GM21619 (cell line): ENCODE results near the gene RBMXL2.
A peak's percentile ranks its signal among the peaks of the same experiment; 100 is the strongest.

Experiments used
- ATAC-seq: cut with Tn5 transposase; IDR thresholded peaks from one replicate; pipeline ENCODE4 v1.9.1; 2021; ENCODE audit not compliant: unreplicated experiment

RBMXL2 gene

GRCh38 chr11:7088921-7089320 is at the start of gene RBMXL2:
RBMXL2 (plus strand) TSS chr11:7088998; CDS start chr11:7089121, 123 bp downstream.
- ATAC-seq, result no peak

- ATAC-seq, result no peak
Measured at GRCh38 chr11:7046474-7047175, 42.2 kb upstream of the RBMXL2 start.

DNA sequence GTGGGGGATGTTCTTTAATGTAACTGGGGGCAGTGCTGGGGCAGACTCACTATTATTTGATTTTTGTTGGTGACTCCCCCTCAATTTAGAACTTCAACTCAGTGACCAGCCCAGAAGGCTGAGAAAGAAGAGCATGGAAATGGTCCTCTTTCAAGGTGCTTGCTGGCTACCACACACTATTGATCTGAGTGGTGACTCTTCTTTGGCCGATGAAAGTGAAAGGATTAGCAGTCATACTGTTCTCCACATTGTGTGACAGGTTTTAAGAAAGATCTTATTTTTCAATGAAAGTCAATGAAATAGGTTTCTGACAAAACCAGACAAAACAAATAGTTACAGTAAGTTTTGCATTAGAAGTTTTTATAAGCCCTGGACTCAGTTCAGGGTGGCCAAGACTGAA is 38.6 kb upstream of the RBMXL2 start:
- no peak for ATAC-seq

- peak; percentile 50 for ATAC-seq
Measured at GRCh38 chr11:7056828-7057513, 31.8 kb upstream of the RBMXL2 start.

GRCh38 chr11:7057641-7058040 is 31.2 kb upstream of the RBMXL2 start:
- no peak for ATAC-seq

DNA sequence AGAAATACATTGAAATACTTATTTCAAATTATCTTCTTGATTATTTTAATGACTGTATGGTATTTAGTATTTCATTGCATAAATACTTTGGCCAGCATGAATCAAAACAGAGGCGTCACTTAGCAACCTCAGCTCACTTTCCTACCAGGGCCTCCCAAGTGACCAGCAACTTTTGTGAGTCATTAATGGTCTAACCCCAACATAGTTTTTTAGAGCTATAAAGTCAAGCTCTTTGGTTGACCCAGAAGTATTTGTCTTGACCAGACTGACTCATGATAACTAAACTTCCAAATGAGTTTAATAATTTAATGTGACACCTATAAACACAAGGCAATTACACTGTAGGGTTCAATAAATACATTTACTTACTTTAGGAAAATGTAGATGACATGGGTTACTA is 27.9 kb upstream of the RBMXL2 start:
- ATAC-seq, result no peak

- ATAC-seq, result no peak
Measured at GRCh38 chr11:7062534-7062933, 26.3 kb upstream of the RBMXL2 start.

DNA sequence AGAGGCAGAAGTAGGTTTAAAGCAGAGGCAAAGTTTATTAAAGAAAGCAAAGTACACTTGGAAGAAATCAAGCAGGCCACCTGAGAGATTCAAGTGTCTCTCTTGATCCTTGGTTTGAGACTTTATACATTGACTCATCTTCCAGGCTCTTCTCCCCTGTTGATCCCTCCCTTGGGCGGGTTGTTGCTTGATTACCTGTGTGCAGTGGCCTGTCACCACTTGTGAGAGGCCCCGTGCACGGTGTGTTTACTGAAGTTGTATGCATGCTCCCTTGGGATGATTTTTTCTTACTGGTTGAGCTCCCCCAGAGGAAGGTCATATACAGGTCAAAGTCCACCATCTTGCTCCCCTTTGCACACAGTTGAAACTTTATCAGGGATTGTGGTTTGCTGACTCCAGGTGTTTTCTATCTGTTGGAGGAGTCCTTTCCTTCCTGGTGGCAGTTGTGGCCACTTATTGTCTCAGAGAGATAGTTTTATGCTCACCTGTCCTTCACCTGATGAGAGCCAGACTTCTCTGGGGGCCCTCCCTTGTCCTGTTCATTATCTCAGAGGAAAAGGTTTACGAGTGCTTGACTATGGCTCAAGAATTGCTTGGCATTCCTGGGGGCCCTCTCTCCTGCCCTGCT is 16.3 kb upstream of the RBMXL2 start:
- ATAC-seq, result no peak

GRCh38 chr11:7077101-7077500 is 11.7 kb upstream of the RBMXL2 start:
- no peak for ATAC-seq

DNA sequence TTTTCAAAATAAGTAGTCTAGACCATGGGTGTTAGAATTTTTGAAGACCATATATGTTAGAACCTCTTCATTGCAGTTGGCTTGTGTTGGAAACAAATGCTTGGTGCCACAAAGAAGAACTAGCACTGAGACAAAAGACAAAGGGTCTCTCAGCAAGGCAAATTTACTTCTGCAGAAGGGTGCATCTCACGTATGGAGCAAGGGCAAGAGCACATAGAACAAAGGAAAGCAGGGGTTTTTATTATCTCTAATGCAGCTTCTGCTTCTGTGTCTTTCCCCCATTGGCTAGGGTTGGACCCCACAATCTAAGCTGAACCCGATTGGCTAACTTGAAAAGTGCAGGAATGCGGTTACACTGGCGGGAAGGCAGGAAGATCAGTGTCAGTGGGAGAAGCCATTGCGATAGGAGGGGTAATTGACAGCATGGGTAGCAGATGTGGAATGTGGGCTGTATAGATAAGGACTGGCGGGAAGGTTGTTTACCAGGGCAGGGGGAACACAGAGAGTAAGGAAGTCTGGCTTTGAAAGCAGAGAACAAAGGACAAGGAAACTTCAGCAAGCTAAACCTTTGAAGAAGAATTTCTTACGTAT is 9.2 kb upstream of the RBMXL2 start:
- no peak for ATAC-seq

DNA sequence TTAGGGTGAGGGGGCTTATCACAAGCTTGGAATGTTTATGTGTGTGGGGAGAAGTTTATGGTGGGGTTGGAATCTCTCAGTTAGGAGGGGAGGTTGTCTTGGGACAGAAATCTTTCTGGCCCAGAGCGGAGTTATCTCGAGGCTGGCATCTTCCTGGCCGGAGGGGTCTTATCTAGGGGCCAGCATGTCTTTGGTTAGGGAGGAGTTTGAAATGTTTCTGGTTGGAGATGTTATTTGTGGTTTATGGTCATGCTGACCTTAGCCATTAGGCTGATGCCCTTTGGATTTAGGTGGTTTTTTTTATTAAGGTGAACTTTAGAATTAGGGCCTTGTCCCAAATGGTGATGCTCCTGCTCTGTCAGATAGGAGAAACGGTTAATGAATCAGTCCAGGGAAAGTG is 7.9 kb upstream of the RBMXL2 start:
- ATAC-seq, result no peak

- no peak for ATAC-seq
Measured at GRCh38 chr11:7081441-7081840, 7.4 kb upstream of the RBMXL2 start.

- ATAC-seq, result no peak
Measured at GRCh38 chr11:7089328-7090251, 792 bp downstream of the RBMXL2 start.

- ATAC-seq, result peak; percentile 80
Measured at GRCh38 chr11:7098235-7098832, 9.5 kb downstream of the RBMXL2 start.

- no peak for ATAC-seq
Measured at GRCh38 chr11:7115780-7116179, 27.0 kb downstream of the RBMXL2 start.

DNA sequence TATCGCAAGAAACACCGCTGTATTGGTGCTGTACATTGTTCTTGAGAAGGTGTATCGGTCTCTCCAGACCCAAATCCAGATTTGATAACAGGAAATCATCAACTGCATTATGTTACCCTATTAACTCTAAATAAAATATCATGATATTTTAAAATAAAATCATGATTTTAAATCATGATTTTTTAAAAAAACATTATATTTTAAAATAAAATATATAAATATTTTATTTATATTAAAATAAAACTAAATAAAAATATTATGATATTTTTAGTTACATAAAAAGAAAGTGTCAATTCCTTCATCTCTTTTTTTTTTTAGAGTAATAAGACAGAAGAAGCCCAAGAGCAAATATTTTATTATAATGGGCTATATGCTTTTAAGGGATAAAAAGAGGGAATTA is 27.6 kb downstream of the RBMXL2 start:
- ATAC-seq, result no peak

DNA sequence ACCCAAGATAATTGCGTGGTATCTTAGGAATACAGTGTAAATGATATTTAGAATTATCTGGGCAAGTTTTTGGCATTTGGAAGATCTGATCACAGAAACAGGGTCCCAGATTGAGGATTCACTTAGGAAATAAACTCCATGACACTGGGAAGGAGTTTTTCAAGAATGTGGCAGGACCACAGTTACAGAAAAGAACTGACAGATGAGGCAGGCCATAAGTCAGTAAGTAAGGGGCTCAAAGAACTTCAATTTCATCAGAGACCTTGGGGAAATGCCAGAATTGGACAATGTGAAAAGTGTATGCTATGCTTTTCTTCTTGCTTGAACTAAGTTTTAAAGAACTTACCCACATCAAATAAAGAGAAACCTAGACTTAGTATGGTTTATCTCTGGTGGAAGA is 49.3 kb downstream of the RBMXL2 start:
- no peak for ATAC-seq
